GM04504 (cell line): ENCODE results near the gene POLR3B.

Source experiments
- DNase-seq: peaks from one replicate; pipeline ENCODE4 v3.0.0-alpha.2; 2012; ENCODE audit warnings: low read depth

The POLR3B gene

DNA sequence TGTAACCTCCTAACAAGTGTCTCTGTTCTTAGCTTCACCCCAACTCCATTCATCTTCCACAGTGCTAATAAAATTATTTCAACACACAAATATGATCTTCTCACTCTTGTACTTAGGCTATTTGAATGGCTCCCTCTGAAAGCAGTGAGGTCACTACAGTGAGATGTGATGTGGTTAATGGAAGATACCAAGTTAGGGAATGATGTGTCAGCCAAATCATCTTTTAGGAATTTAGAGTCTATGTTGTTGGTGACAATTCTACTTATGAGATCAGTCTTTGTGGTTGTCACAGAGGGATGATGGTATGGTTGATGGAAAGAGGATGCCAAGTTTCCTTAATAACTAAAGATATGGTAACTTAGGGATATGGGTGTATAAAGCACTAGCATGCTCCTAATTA lies 57.6 kb downstream of the POLR3B start:
- no peak for DNase-seq

DNA sequence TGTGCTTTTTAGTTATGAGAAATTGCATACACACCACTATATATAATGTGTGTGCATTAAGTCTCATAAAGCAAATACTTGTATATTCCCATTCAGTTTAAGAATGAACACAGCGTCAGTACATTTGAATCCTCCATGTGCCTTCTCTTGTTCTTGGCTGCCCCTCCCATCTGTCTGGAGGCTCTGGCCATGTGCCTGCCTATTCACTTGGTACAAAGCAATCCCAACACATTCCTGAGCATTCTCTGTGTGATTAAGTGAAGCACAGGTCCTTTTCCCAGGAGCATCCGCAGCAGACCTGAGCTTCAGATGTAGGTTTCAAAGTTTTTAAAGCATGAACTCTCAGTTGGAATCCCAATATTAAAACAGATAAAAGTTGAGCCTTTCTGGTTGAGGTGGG lies 58.7 kb downstream of the POLR3B start:
- DNase-seq: no peak

DNA sequence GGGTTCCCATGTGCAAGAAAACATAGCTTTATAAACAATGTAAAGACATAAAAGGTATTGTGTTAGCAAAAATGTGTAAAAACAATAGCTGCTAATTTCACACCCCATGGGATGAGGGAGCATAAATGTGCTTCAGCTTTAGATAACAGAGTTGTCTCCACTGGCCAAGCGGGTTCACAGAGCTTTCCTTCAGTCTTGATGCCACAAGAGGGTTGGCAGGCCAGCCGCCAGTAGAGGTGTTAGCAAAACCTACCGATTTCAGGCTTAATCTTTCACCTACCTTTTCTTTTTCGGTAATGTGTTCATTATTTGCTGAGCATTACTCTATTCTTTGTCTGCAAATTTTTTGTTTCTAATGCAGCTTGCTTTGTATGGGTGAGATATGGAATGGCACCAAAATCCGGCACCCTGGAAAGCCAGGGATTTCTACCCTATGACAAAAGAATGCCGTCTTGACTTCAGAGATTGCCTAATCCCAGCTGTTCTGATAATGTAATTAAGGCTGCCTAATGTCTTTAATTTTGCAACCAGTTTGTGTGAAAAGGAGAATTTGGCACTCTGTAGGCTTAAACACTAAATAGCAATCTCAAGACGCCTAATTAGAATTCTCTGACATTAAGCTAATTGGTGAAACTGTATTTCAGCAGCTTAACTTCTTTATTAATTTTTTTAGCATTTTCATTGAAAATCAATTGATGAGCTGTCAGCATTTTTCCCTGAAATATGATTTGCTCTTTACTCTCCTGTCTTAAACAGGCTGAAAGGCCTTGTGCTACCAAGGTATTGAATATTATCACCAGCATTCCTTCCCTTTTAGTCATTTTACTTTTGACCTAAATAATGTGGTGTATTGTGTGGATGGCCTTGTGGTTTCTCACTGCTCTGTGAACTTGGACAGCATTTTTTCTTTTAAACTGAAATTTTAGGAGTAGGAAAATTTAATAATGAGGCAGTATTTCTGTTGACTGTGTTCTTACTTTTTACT lies 60.7 kb downstream of the POLR3B start:
- no peak for DNase-seq

DNA sequence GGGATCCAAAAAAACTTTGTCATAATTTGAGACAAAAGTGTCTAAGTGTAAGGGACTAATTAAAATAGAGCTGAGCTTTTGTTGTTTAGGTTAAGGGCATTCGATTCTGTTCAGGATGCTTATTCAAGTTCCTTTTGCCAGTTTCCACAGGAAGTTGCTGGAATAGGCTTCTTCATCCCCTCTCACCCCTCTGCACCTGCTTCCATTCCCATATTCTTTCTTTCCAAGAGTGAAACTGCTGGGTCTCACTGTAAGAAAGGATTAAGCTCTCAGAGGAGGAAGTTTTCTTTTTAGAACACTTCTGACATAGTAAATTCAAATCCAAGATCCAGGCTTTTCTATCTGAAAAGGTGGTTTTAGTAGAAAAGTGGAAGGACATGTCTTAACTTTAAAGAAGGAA lies 61.4 kb downstream of the POLR3B start:
- no peak for DNase-seq

DNA sequence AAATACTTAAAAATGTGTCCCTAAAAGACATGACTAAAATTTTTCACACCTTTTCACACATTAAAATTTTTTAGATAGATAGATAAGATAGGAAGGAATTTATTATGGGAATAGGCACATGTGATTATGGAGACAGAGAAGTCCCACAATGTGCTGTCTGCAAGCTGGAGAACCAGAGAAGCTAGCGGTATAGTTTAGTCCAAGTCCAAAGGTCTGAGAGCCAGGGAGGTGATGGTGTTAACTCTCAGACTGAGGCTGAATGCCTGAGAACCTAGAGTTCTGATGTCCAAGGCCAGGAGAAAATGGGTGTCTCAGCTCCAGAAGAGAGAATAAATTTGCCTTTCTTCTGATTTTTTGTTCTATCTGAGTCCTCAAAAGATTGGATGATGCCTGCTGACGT lies 65.7 kb downstream of the POLR3B start:
- no peak for DNase-seq

DNA sequence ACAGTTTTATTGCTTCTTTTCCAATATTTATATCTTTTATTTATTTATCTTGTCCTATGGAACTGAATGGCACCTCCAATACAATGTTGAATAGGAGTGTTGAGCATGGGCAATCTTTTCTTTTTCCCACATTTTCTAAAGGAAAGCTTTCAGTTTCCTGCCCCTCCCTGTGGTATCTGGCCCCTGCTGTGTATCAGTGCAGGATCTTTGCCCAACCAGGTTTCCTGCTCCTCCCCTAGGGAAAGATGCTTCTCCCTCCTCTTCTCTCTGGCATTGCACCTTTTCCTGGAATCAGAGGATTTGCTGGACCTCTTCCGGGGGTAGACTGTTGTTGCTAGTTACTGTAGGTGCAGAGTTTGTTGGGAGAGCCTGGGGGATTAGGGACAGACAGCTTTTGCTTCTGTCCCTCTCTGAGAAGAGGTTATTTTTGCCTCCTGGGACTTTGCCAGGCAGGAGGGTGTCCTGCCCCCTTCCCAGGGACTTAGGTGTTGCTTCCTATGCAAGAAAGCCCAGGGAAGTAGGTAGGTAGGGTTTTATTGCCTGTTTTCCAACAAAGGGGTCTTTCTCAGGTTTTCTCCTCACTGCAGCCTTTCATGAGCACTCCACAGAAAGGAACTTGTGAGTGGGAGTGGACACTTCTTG lies 67.6 kb downstream of the POLR3B start:
- no peak for DNase-seq

DNA sequence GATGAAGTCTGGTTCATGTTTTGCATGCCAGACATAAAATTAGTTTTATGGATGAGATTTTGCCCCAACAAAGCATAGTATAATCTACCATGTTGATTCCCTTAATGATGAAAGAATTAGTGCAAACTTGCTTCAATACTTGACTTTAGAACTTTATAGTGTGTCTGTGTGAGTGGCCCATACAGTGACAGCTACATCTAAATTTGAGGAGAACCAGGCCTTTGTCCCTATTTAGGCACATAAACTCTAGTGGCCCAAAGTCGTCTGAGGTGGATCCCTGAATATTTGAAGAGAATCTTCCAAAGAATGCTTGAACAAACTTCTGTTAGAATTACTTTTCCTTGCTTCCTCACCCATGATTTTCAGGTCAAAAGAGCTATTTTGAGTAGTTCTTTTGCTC lies 70.4 kb downstream of the POLR3B start:
- DNase-seq: no peak

DNA sequence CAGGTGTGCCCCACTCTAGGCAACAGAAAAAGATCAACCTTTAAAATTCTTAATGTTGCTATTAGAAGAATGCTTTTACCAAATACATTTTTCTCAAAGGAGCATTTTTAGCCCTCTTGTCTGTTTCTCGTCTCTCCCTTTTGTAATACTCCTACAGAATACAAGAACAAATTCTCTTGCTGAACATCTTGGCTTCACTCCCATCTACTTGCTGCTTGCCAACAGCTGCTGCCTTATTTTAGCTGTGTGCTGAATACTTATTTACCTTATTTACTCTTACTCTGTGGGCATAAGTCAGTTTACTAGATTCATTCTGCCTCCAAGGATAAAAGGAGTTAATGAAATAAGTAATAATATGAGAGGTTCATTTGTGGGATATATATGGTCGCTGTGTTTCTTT lies 70.8 kb downstream of the POLR3B start:
- DNase-seq: no peak

DNA sequence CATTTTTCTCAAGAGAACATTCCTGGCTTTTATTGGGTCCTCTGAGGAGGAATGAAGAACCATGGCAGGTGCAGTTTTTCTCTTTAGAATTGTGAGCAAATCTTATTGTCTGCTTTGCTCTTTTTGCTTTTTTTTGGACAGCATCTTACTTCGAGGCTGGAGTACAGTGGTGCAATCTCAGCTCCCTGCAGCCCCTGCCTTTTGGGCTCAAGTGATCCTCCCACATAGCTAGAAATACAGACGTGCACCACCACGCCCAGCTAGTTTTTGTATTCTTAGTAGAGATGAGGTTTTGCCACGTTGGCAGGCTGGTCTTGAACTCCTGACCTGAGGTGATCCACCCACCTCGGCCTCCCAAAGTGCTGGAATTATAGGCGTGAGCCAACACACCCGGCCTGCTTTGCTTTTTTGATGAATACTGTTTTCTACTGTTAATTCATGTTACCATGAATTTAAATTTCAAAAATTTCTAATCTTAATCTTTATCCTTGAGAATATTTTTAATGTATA lies 71.5 kb downstream of the POLR3B start:
- DNase-seq: no peak

DNA sequence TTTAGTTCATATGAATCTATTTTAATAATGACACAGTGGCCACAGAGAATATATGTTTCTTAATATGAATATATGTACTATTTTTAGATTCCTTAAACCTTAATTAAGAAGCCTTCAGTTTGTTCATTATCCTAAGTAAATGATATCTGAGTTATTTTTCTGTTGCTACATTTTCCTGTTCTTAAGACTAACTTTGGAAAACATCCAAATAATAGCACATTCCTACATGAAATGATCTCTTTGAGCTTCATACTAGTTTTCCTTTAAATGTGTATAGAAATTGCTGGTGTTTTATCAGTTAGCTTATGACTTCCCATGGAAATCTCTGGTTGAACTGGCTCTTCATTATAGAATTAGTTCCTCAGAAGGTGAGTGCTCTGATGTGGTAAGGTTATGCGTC lies 72.1 kb downstream of the POLR3B start:
- no peak for DNase-seq

DNA sequence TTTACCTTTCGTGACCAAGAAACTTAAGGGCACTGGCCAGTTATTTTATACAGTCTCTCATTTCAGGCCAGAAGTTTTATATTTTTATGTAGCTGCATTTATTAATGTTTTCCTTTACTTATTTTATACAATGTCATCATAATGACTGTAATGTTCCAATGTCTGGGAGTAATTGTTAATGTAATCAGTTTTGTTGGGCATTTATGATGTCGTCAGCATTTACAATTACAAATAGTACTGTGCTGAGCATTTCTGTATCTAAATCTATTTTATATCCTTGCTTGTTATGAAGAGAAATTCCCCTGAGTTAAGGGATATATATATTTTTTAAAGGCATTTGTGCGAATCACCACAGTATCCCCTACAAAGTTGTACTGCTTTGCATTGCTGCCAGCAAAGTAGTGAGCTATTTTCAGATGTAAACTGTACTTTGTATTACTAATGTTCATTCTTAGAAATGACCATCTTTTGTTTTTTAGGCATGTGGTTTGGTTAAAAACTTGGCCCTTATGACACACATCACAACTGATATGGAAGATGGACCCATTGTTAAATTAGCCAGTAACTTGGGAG lies 74.4 kb downstream of the POLR3B start:
- DNase-seq: no peak

DNA sequence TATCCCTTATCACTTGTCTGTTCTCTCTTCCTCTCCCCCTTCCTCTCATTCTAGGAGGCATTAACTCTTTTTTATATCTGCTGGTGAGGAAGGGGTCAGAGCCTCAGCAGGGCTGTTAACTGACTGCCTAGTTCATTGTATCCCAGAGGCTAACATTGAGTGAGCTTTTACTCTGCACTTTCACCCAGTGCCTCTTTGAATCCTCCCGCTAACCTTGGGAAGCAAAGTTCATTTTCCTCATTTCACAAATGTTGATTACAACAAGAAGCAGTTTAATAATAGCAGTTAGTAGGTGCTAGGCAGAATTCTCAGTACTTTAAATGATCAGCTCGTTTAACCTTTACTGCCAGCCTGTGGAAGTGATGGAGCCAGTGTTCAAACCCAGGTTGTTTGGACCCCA lies 75.5 kb downstream of the POLR3B start:
- DNase-seq: no peak

DNA sequence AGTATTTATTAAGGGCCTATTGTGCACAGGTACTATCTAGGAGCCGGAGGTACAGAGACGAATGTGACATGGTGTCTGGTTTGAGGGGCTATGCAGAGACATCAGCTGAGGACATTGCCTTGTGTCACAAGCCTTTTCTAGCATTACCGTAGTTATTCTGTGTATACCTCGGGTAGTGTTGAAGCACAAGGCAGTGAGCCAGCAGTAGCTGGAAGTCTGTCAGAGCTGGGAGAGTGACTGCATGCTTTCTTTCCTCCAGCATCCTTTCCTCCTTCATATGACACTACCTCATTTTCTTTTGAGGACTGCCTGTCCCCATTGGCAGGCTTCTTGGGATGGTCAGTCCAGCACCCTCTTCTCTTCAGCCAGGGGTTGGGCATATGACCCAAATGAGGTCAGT lies 77.0 kb downstream of the POLR3B start:
- DNase-seq: no peak

DNA sequence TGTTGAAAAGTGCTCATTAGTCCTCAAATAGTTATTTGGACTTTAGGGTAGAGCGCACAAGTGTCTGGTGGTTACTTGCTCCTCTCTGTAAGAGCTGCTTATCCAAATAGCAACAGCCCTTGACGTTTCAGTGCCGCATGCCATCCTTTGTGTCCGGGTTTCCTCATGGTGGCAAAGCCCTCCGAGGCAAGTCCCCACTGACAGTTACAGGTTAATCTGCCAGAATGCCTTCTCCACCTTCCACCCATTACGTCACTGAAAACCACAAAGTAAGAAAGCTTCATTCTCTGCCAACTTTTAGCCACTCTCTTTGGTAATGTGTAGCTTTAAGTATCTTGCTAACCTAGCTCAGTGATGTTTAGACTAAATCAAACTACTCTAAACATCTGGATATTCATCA lies 78.6 kb downstream of the POLR3B start:
- DNase-seq: no peak

DNA sequence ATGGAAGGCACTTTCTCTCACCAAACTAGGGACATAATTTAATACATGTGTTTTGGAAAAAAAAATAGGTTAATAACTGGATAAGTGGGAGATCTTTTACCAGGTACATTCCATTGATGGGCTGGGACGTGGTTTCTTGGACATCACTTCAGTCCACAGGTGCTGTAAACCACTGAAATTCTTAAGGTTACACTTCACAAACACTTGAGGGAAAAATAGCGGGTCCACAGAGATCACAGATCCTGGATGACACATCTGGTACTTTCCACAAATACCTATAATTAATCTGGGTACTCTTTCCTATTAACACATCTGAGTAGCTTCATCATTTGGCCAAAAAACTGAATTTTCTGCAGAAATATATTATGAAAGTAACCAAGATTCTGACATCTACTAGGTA lies 85.0 kb downstream of the POLR3B start:
- DNase-seq: no peak

DNA sequence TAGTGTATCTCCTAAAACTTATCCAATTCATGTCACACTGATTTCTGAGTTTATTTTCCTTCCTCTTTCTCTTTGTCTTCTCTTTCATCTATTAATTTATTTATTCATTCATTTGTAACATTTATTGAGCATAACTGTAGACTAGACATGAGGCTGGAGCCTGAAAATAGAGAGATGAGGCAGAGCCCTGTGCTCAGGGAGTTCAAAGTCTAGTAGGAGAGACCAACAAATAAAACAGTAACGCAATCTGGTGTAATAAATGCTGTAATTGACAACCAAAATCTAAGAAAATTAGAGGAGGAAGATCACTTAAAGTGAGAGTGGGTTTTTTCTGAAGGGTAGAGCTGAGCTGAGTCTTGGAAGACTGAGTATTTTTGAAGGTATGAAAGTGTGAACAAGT lies 87.5 kb downstream of the POLR3B start:
- DNase-seq: no peak

DNA sequence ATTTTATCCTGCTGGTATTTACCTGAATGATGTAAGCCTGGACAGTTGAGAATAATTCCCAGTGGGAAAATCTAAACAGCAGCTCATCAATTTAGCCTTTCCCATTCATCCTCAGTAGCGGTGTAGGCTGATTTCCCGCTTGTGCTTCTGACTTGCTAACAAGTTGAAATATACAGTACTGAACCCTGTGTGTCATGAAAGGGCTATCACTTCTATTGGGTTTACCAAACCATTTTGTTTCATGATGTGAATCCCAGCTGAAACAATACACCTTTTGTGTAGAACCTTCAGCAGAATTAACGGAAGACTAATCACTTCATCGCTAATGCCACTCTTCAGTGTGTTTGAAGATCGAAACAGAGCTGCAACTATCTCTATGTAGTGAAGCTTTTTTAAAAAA lies 88.4 kb downstream of the POLR3B start:
- no peak for DNase-seq

DNA sequence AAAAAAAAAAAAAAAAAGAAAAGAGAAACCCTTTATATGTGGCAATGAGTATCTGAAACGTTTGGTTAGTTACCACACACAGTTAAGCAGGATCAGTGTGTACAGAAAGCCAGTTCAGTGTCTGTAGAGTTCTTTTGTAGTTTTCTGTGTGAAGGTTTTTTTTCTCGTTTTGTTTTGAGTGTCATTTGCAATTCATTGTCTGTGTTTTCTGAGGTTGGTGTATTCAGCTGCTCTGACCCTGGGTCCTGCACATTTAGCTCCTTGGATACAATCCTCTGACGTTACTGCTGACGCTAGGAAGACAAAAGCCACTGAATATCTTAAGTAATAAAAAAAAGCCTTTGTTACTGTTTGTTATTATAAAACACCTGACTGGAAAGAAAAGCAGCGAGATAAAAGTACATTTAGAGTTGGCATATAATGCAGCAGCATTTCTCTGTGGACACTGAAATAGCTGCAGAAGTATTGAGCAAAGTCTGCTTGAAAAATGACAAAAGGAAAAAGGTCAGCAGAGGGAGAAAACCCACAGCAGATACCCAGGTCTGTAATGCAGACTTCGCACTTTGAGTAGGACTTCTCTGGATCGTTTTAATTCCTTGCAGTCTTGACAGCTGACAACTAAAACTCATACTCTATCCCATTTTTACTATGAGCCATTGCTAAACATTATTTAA lies 89.0 kb downstream of the POLR3B start:
- no peak for DNase-seq

DNA sequence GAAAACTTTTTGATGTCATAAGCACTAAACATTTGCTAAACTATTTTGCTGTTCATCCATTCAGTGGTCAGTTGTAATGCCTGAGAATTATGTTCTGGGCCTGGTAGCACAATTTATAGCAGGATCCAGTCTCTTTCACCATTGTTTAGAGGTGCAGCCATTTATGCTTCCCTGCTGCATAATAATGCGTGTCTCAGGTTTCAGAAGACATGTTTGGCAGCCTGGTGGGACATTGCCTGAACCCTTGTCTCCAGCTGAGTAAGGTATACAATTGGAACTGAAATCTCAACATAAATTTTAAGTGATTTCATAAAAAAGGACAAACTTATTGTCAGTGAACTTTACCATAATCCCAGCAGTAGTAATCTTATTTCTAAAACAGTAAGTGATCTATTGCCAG lies 94.8 kb downstream of the POLR3B start:
- DNase-seq: no peak

DNA sequence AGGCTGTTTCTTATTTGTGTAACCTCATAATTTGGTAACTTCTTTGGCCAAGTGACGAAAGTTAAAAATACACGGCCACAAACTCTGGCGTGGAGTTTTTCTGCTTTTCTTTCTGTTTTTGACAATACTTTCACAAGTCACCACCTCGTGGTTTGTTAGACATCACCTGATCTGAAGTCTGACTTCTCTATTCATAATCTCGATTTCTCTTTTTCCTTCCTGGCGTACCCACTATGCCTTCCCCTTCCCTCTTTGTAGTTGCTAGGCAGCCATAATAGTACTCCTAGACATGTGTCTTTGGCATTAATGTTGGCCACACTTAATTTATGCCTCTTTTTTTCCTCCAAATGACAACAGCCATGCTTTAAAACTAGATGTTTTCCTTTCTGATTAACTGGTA lies 97.6 kb downstream of the POLR3B start:
- DNase-seq: no peak

DNA sequence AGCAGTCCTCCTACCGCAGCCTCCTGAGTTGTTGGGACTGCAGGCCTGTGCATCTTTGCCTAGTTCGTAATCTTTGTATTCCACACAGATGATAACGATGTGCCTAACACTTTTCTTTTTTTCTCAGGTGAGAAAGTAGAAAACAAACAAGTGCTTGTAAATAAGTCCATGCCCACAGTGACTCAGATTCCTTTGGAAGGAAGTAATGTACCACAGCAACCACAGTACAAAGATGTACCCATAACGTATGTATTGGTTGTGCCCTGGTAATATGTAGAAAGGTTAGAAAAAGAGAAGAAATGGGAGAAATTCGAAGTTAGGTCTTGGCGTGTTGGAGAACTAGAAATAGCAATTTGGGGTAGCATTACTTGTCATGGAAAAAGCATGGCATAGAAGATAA lies 101.6 kb downstream of the POLR3B start:
- no peak for DNase-seq

DNA sequence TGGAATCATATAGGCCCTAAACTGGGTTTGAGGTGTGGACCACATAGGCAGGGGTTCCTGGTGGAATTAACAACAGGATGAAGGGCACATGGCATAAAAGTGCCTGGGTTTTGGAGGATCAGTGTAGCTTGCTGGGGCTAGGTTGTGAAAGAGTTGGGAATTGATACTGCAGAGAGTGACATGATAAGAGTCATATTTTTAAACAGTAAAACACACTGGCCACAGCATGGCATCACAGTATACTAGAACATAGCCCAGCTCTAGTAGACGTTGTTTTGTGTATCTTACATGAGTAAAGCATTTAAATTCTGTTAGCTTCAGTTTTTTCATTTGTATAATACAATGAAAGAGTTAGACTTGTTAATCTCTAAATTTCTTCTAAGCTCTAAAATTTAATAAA lies 102.0 kb downstream of the POLR3B start:
- DNase-seq: no peak

DNA sequence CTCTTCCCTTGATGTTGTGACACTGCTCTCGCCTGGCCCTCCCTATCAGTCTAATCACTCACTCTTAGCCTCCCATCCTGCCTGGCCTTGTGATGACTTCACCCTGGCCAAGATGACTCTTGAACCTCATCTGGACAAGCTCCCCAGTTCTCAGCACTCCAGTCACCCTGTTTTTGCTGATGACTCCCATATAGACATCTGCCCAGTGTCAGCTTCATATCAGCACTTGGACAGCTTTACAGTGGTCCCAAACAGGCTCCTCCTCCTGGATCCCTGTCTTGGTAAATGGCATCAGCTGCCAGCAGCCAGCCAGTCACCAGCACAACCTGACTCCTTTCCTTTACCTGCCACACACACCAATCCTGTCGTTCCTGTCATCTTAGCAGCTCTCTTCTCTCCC lies 104.2 kb downstream of the POLR3B start:
- DNase-seq: no peak
